Activated CD8-positive, alpha-beta memory T cell treated with anti-CD3 and anti-CD28 coated beads for 4 hours (primary cell): ENCODE results near the gene CCND1.
A peak's percentile ranks its signal among the peaks of the same experiment; 100 is the strongest.

Experiments used
- DNase-seq, 2 donors: peaks; one replicate each; pipeline ENCODE4 v3.0.0-alpha.2; 2020; ENCODE audit warnings: low read depth in 2 of 2

Gene CCND1

DNA sequence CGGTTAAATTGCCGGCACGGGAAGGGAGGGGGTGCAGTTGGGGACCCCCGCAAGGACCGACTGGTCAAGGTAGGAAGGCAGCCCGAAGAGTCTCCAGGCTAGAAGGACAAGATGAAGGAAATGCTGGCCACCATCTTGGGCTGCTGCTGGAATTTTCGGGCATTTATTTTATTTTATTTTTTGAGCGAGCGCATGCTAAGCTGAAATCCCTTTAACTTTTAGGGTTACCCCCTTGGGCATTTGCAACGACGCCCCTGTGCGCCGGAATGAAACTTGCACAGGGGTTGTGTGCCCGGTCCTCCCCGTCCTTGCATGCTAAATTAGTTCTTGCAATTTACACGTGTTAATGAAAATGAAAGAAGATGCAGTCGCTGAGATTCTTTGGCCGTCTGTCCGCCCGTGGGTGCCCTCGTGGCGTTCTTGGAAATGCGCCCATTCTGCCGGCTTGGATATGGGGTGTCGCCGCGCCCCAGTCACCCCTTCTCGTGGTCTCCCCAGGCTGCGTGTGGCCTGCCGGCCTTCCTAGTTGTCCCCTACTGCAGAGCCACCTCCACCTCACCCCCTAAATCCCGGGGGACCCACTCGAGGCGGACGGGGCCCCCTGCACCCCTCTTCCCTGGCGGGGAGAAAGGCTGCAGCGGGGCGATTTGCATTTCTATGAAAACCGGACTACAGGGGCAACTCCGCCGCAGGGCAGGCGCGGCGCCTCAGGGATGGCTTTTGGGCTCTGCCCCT is 529 bp upstream of the CCND1 start:
- no peak for DNase-seq

DNA sequence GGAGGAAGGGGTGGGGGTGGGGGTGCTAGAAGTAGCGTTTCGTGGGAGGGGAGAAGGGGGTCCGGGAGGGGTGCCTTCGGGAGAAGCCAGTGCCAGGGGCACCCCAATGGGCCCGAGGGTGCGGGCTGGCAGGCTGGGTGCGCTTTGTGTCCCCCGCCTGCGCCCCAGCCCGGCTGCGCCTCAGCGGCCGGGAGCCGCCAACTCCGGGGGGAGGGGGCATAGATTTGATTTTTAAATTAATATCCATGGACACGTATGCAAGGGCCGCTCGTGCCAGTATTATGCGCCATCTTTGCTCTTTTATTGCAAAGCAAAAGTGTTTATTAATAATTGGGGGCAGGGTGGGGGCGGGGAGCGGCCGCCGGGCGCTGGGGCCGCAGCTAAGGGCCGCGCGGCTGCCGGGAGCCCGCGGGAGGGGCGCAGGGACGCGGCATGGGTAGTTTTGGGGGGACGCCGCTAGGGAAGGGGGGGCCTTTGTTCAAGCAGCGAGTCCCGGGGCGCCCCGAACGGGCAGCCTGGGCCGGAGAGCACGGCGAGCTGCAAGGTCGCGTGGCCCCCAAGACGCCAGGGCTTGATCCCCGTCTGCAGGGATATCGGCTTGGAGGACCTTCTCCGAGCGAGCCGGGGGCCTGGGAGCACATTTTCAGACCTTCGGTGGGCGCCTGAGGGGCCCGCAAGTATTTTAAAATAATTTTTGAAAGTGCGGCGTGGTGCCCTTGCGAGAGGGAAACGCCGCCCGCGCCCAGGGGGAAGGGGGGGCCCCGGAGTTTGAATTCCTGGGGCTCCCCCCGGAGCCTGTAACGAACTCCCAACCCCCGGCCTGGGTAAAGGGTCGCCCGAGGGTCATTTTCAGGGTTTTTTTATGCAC is 959 bp downstream of the CCND1 start:
- DNase-seq, result no peak

GRCh38 chr11:69642549-69642912 is 1.6 kb downstream of the CCND1 start:
- peak; percentile 42 to 48 for DNase-seq

- peak; percentile 50 to 59 for DNase-seq
These were observed 2.1 kb downstream of the CCND1 start for GRCh38 chr11:69642913-69643632.

DNA sequence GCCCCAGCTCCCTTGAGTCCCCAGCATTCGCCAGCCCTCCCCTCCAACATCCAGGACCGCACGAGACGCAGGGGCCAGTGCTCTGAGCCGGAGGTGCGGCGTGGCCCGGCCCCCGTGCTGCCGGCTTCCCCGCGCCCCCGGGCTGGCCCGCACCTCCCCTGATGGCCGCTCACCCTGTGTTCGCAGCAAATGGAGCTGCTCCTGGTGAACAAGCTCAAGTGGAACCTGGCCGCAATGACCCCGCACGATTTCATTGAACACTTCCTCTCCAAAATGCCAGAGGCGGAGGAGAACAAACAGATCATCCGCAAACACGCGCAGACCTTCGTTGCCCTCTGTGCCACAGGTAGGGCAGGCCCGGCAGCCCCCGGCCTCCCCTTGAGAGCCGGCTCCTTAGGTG is 2.7 kb downstream of the CCND1 start:
- no peak for DNase-seq

- DNase-seq, result no peak
These were observed 3.4 kb downstream of the CCND1 start for GRCh38 chr11:69644071-69644961.

DNA sequence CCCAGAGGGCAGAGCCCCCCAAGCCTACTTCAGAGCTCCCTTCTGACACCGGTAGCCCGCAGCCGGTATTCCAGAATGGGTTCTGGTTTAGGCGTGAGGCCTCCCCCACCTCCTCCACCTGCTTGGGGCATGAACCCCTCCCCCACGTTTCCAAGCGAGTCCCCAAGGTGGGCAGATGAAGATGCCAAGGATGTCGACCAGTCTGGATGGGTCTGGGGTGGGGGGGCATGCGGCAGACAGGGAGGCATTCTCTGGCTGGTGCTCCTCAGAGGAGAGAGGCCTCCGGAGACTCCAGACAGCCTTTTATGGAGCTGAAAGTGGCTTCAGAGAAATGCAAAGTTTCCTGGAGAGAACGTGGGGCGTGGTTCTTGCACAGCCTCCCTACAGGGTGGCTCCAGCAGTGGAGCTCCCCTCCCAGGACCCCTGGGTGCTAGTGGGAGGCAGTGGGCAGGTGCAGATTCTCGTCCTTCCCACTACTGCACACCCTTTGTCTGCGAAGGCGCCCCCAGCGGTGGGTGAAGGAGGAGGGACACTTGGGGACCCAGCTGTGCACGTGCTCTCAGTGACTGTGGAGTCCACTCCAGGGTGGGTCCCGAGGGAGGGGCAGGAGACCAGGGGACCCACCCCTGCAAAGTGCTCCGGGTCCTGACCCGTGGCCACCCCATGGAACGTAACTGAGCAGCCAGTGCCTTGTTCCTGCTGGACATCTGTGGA is 4.2 kb downstream of the CCND1 start:
- DNase-seq, result no peak

DNA sequence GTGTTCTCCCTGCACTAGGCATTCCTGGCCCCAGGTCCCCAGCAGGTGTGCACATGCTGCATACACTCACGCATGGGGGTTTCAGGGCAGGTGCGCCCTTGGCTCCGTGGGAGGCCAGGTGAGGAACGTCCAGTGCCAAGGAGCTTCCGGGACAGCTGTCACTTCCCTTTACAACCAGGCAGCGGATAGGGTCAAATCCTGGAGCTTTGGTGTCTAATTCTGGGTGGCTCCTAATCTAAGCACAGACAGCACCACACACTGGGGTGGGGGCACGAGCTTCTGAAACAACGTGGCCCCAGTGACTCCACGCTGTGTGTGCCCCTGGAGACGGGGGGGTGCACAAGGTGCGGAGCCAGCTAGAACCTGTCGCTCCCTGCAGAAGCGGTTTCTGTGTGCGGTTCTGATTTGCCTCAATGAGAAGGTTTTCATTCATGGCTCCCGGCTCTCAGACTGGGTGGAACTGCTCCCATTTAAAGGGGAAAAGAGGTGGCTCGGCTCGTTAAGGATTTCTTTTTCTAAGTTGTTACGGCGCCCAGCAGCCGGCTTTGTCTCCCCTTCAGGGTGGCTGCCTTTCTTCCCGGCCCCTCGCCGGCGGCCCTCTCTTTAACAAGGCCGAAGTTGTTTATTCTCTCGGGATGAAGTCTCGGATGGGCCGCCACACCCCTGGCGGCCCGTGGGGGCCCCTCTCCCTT is 5.0 kb downstream of the CCND1 start:
- no peak for DNase-seq

GRCh38 chr11:69646493-69647389 is 5.8 kb downstream of the CCND1 start:
- no peak for DNase-seq

DNA sequence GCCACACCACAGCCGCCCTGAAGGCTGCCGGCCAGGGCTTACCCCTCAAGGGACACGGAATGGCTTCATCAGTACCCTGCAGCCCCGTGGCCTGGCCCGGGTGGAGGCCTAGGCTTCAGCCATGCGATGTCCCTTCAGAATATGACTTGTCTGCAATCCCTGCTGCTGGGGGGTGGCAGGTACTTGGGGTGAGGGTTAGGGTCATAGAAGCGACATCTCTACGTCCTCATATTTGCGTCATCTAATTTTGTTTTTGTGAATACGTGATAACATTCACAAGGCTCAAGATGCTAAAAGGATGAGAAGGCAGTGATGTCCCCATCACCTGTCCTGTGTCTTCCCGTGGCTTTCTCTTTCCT is 6.4 kb downstream of the CCND1 start:
- no peak for DNase-seq

- DNase-seq, result no peak
These were observed 7.0 kb downstream of the CCND1 start for GRCh38 chr11:69647761-69648497.

GRCh38 chr11:69648679-69649575 is 8.0 kb downstream of the CCND1 start:
- DNase-seq, result no peak

DNA sequence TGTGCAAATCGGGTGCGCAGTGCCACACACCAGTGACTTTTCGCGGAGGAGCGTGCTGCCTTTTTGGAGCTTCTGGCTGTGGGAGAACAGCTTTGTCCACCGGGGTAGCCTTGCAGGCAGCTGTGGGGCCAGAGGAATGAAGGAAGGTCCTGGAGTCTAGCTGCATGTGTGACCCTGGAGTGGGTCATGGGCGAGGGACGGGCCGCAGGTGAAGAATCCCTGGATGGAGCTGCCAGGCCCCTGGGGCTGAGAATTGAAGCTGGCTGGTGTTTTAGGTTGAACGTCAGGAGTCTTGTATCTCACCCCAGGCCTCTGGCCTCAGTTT is 8.6 kb downstream of the CCND1 start:
- DNase-seq, result no peak

- DNase-seq, result no peak
These were observed 9.3 kb downstream of the CCND1 start for GRCh38 chr11:69650081-69650831.

- no peak for DNase-seq
These were observed 9.9 kb downstream of the CCND1 start for GRCh38 chr11:69650832-69651344.

DNA sequence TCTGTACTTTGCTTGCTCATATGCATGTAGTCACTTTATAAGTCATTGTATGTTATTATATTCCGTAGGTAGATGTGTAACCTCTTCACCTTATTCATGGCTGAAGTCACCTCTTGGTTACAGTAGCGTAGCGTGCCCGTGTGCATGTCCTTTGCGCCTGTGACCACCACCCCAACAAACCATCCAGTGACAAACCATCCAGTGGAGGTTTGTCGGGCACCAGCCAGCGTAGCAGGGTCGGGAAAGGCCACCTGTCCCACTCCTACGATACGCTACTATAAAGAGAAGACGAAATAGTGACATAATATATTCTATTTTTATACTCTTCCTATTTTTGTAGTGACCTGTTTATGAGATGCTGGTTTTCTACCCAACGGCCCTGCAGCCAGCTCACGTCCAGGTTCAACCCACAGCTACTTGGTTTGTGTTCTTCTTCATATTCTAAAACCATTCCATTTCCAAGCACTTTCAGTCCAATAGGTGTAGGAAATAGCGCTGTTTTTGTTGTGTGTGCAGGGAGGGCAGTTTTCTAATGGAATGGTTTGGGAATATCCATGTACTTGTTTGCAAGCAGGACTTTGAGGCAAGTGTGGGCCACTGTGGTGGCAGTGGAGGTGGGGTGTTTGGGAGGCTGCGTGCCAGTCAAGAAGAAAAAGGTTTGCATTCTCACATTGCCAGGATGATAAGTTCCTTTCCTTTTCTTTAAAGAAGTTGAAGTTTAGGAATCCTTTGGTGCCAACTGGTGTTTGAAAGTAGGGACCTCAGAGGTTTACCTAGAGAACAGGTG is 11.1 kb downstream of the CCND1 start:
- DNase-seq, result no peak
